Esophagus mucosa (tissue), 1 donor: ENCODE data around the gene CDC42BPB. TPM values are rescaled to one million over a fixed set of nuclear protein-coding genes. Genes with fewer than 3 reads are reported as not detected.

Experiments used
- ATAC-seq: fragments of 200-7000 bp; cut with Tn5 transposase; one replicate; pipeline ENCODE4 v1.9.1; 2020
- total RNA-seq: library from RNA; stranded (reverse); gene quantifications from one replicate; pipeline ENCODE4 v1.2.4, GENCODE V29; 2023
- donor health status: DM: yes; HTN: yes; CAD: no.

CDC42BPB gene
- 48.5 TPM for total RNA-seq

GRCh38 chr14:103057372-103058163 is at the start of gene CDC42BPB:
Gene CDC42BPB, minus strand, starts transcription at chr14:103057549. Its CDS starts 376 bp downstream, at chr14:103057173.
- peak; percentile 94 for ATAC-seq

GRCh38 chr14:103105580-103106150 is 48.3 kb upstream of the CDC42BPB start:
- no peak for ATAC-seq

GRCh38 chr14:103104654-103105452 is 47.5 kb upstream of the CDC42BPB start:
- ATAC-seq, result peak; percentile 77

- no peak for ATAC-seq
Measured at GRCh38 chr14:103104389-103104653, 47.0 kb upstream of the CDC42BPB start.

- ATAC-seq, result peak; percentile 48
Measured at GRCh38 chr14:103103461-103104388, 46.4 kb upstream of the CDC42BPB start.

GRCh38 chr14:103102689-103103260 is 45.4 kb upstream of the CDC42BPB start:
- no peak for ATAC-seq

GRCh38 chr14:103101963-103102688 is 44.8 kb upstream of the CDC42BPB start:
- ATAC-seq, result no peak

- ATAC-seq, result no peak
Measured at GRCh38 chr14:103101257-103101962, 44.1 kb upstream of the CDC42BPB start.

- ATAC-seq, result no peak
Measured at GRCh38 chr14:103100281-103101121, 43.2 kb upstream of the CDC42BPB start.

GRCh38 chr14:103099733-103100280 is 42.5 kb upstream of the CDC42BPB start:
- no peak for ATAC-seq

GRCh38 chr14:103099081-103099732 is 41.9 kb upstream of the CDC42BPB start:
- ATAC-seq, result no peak

- ATAC-seq, result no peak
Measured at GRCh38 chr14:103097994-103098957, 40.9 kb upstream of the CDC42BPB start.

- ATAC-seq, result no peak
Measured at GRCh38 chr14:103097244-103097993, 40.1 kb upstream of the CDC42BPB start.

GRCh38 chr14:103096387-103096786 is 39.0 kb upstream of the CDC42BPB start:
- no peak for ATAC-seq

- no peak for ATAC-seq
Measured at GRCh38 chr14:103095210-103095778, 37.9 kb upstream of the CDC42BPB start.

- ATAC-seq, result no peak
Measured at GRCh38 chr14:103094406-103095209, 37.3 kb upstream of the CDC42BPB start, which contains the start of gene EXOC3L4. Gene EXOC3L4, plus strand, starts transcription at chr14:103094725. Its CDS starts 5,495 bp downstream, at chr14:103100220.
